RWPE1 (cell line): ENCODE results near the gene SELENOO.

Experiments
- CTCF ChIA-PET: fragments of 350-600 bp; sonication (Branson Sonifier 250); formaldehyde crosslinking; extraction: SDS; loops from one replicate; lab custom pipeline; 2021; lab: Yijun Ruan, JAX
- POLR2A ChIA-PET: fragments of 400-600 bp; formaldehyde crosslinking; extraction: SDS; loops from one replicate; lab custom pipeline; 2020; ENCODE audit warnings: antibody characterized with exemption; ENCODE audit not compliant: low non-redundant PET; lab: Yijun Ruan, JAX
- DNase-seq: peaks from one replicate; pipeline ENCODE4 v3.0.0; 2012; ENCODE audit warnings: low spot score
- H3K27ac ChIP-seq: fragments of 450-650 bp; 2 replicates; pipeline ENCODE4 v1.5.1; 2017
- TF ChIP-seq, protein P1 (sequence below): fragments of 450-650 bp; conservative IDR thresholded peaks from 2 replicates; pipeline ENCODE4 v1.5.1; 2017; ENCODE audit warnings: low read depth, mild to moderate bottlenecking

Gene SELENOO

GRCh38 chr22:50261615-50262459, 61.0 kb downstream of the SELENOO start, which contains the start of gene MAPK12:
Gene MAPK12, minus strand, starts transcription at chr22:50261683. Its CDS starts 174 bp downstream, at chr22:50261509.
- no peak for DNase-seq
- TF ChIP-seq, protein P1, sequence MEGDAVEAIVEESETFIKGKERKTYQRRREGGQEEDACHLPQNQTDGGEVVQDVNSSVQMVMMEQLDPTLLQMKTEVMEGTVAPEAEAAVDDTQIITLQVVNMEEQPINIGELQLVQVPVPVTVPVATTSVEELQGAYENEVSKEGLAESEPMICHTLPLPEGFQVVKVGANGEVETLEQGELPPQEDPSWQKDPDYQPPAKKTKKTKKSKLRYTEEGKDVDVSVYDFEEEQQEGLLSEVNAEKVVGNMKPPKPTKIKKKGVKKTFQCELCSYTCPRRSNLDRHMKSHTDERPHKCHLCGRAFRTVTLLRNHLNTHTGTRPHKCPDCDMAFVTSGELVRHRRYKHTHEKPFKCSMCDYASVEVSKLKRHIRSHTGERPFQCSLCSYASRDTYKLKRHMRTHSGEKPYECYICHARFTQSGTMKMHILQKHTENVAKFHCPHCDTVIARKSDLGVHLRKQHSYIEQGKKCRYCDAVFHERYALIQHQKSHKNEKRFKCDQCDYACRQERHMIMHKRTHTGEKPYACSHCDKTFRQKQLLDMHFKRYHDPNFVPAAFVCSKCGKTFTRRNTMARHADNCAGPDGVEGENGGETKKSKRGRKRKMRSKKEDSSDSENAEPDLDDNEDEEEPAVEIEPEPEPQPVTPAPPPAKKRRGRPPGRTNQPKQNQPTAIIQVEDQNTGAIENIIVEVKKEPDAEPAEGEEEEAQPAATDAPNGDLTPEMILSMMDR: no peak
- peak within 1 kb of the TSS; percentile 91 for H3K27ac ChIP-seq
- ChIA-PET POLR2A (no interaction called here), CTCF (interaction anchor here (0.6 kb wide), 1 partner anchor 179 kb away, joined by 3 read pairs; no protein-coding TSS in a partner anchor)

- POLR2A ChIA-PET: no interaction called here
- peak overlapping the region; percentile 91 for H3K27ac ChIP-seq
Measured at GRCh38 chr22:50262460-50262911, 61.7 kb downstream of the SELENOO start.

DNA sequence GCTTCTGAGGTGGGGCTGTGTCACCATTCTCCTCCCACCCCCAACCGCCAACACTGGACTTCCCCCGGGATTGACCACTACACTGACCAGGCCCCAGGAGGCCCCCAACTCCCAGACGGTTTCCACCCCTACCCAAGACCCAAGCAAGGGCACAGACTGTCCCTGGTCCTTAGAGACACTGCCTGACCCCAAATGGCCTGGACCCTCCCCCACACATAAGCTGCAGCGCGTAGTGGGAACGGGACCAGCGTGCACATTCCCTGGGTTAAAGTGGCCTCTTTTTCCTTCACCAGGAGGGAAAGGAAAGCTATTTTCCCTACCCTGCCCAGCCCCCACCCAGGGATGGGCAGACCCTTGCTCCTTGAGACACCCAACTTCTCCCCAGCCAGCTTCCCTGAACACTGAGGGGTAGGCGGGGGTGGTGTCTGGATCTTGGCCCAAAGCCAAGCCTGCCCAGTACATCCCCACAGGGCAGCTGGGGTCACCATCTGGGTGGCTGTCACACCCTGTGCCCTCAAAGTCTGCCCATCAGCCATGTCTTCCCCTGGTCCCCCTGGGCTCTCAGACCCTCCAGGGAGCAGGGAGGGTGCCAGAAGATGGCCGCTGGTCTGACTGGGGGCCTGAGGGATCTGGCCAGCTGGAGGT, 62.3 kb downstream of the SELENOO start:
- TF ChIP-seq, protein P1: no peak

More at GRCh38 chr22:50262460-50262911, 61.7 kb downstream of the SELENOO start:
- TF ChIP-seq, protein P1: no peak
- CTCF ChIA-PET: interaction anchor here (0.7 to 1.0 kb wide), 2 partner anchors 65 to 79 kb away, joined by 3 read pairs; no protein-coding TSS in a partner anchor
- peak; percentile 60 for DNase-seq

DNA sequence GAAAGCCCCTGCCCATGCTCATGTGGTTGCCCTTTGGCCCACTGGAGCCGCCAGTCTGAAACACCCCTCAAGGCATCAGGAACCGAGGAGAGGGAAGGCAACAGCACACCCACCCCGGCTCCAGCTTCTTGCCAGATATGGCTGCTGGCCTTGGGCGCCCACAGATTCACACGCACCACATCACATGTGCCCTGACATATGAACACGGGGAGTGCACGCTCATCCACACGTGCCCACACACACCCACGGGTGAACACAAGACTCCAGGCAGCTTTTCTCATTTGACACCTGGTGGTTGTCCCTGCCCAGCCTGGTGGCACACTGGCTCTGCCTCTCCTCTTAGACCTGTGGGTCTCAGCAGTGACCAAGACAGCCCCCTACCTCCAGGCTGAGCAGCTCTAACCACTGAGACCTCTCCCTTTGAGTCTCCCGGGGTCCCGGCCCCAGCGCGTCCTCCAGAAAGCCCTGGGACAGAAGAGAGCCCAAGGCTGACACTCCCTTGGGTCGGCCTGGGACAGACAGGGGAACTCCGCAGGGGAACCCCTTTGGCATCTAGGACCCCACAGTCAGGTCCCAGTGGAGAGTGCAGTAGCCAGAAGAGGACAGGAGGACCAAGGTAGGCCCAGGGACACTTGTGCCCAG, 63.4 kb downstream of the SELENOO start:
- POLR2A ChIA-PET: no interaction called here
- CTCF ChIA-PET: interaction anchor here (0.6 kb wide), 1 partner anchor 64 kb away, joined by 3 read pairs; no protein-coding TSS in a partner anchor

More for the DNA sequence above, 62.3 kb downstream of the SELENOO start:
- no peak for DNase-seq
- CTCF ChIA-PET: interaction anchor here (0.7 to 1.0 kb wide), 2 partner anchors 64 to 79 kb away, joined by 3 read pairs; no protein-coding TSS in a partner anchor
- POLR2A ChIA-PET: no interaction called here
- H3K27ac ChIP-seq: peak overlapping the region; percentile 91

GRCh38 chr22:50264946-50265669, 64.3 kb downstream of the SELENOO start:
- TF ChIP-seq, protein P1: no peak
- DNase-seq: no peak
- H3K27ac ChIP-seq: peak overlapping the region; percentile 91
- CTCF ChIA-PET: interaction anchor here (0.6 to 0.7 kb wide), 2 partner anchors 63 to 78 kb away, joined by 3 read pairs; partner anchors contain the start of gene PPP6R2
- POLR2A ChIA-PET: no interaction called here

More for the DNA sequence above, 63.4 kb downstream of the SELENOO start:
- no peak for DNase-seq
- TF ChIP-seq, protein P1: no peak
- H3K27ac ChIP-seq: peak overlapping the region; percentile 91
